Measurements from ENCODE around the gene GHRHR.

- TF ChIP-seq, protein P1, sequence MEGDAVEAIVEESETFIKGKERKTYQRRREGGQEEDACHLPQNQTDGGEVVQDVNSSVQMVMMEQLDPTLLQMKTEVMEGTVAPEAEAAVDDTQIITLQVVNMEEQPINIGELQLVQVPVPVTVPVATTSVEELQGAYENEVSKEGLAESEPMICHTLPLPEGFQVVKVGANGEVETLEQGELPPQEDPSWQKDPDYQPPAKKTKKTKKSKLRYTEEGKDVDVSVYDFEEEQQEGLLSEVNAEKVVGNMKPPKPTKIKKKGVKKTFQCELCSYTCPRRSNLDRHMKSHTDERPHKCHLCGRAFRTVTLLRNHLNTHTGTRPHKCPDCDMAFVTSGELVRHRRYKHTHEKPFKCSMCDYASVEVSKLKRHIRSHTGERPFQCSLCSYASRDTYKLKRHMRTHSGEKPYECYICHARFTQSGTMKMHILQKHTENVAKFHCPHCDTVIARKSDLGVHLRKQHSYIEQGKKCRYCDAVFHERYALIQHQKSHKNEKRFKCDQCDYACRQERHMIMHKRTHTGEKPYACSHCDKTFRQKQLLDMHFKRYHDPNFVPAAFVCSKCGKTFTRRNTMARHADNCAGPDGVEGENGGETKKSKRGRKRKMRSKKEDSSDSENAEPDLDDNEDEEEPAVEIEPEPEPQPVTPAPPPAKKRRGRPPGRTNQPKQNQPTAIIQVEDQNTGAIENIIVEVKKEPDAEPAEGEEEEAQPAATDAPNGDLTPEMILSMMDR (IDR thresholded peaks at IDR 0.05): no peak
- TF ChIP-seq POLR2A (IDR thresholded peaks at IDR 0.05): no peak
Measured at GRCh38 chr7:30989824-30990672, 26.3 kb downstream of the GHRHR start.

Measured in esophagus squamous epithelium (tissue), 4 donors.